ENCODE measurements around the gene GCLC.

- TF ChIP-seq HDGF (IDR thresholded peaks at IDR 0.05; ENCODE audit: borderline replicate concordance), result no peak
- TF ChIP-seq ELF4 (IDR thresholded peaks at IDR 0.05), result no peak
- no peak for TF ChIP-seq FOXA1 (IDR thresholded peaks at IDR 0.05)
Observed at GRCh38 chr6:53532061-53532797, 12.7 kb downstream of the GCLC start.
